Peyer's patch (tissue), 4 donors: ENCODE results near the gene FOXC1. TPM values are rescaled to one million over a fixed set of nuclear protein-coding genes. Genes with fewer than 3 reads are reported as not detected.
A peak's percentile ranks its signal among the peaks of the same experiment; 100 is the strongest.

Experiments used
- DNase-seq, 3 donors: peaks; one replicate each; pipeline ENCODE4 v3.0.0-alpha.2; 2017 to 2019
- H3K27ac ChIP-seq, 4 donors: fragments of 200-600 bp; sonication (generic); one replicate each; pipeline ENCODE4 v1.5.1; 2016 to 2019
- H3K27me3 ChIP-seq, 2 donors: fragments of 200-600 bp; sonication (generic); one replicate each; pipeline ENCODE4 v1.5.1; 2019
- H3K36me3 ChIP-seq, 3 donors: fragments of 200-600 bp; sonication (generic); one replicate each; pipeline ENCODE4 v1.5.1; 2016 to 2019
- H3K4me1 ChIP-seq, 4 donors: fragments of 200-600 bp; sonication (generic); one replicate each; pipeline ENCODE4 v1.5.1; 2016 to 2019
- H3K4me3 ChIP-seq, 4 donors: fragments of 200-600 bp; sonication (generic); 1 replicate in 3 of 4; 2 replicates in 1 of 4; pipeline ENCODE4 v1.5.1; 2016 to 2019; ENCODE audit warnings: mild to moderate bottlenecking in 1 of 4
- H3K9me3 ChIP-seq, 4 donors: fragments of 200-600 bp; sonication (generic); one replicate each; pipeline ENCODE4 v1.5.1; 2016 to 2019; ENCODE audit warnings: mild to moderate bottlenecking in 1 of 4
- CTCF ChIP-seq, 6 experiments: fragments of 450-650 bp in 4 of 6; fragments of 200-600 bp in 2 of 6; sonication (generic) in 1 of 6; IDR thresholded peaks; one replicate each; pipeline ENCODE4 v1.5.1; 2017 to 2019; ENCODE audit warnings: antibody characterized with exemption in 6 of 6, mild to moderate bottlenecking in 3 of 6, moderate library complexity in 1 of 6
- POLR2A ChIP-seq, 2 donors: fragments of 450-650 bp; IDR thresholded peaks; one replicate each; pipeline ENCODE4 v1.5.1; 2017; ENCODE audit warnings: antibody characterized with exemption in 2 of 2, mild to moderate bottlenecking in 2 of 2, moderate library complexity in 2 of 2
- total RNA-seq, 4 donors: library from RNA; depleted of rRNA; stranded (reverse); fragments of >200 nt; gene quantifications; one replicate each; pipeline ENCODE4 v1.1.0, GENCODE V29; 2016

Gene FOXC1
- total RNA-seq, 4 donors from 2014 or later, result 1.6 to 3.3 (median 2.7) TPM; not detected in 1

GRCh38 chr6:1625794-1626435, 16.2 kb downstream of the FOXC1 start:
- DNase-seq, result peak in 1 of 3 donors; percentile 39
- H3K9me3 ChIP-seq, result no peaks in the 10 kb centered on the region
- no peak overlapping the region for H3K27ac ChIP-seq
- peaks cover 0 to 25% (median 0%) of the 10 kb centered on the region in 3 donors for H3K36me3 ChIP-seq
- H3K4me3 ChIP-seq, result no peak overlapping the region
- H3K4me1 ChIP-seq, result peaks cover 0 to 15% (median 0%) of the 10 kb centered on the region in 4 donors
- TF ChIP-seq CTCF (IDR thresholded peaks at IDR 0.05), result no peak
- no peak for TF ChIP-seq POLR2A (IDR thresholded peaks at IDR 0.05)
- H3K27me3 ChIP-seq, result peaks cover 0 to 7% of the 10 kb centered on the region in 2 donors

GRCh38 chr6:1626481-1626880, 16.8 kb downstream of the FOXC1 start:
- TF ChIP-seq POLR2A (IDR thresholded peaks at IDR 0.05) (no peak), CTCF (IDR thresholded peaks at IDR 0.05) (no peak)
- Histone ChIP-seq H3K27ac (no peak overlapping the region), H3K36me3 (peaks cover 0 to 20% (median 0%) of the 10 kb centered on the region in 3 donors), H3K4me1 (peaks cover 0 to 15% (median 0%) of the 10 kb centered on the region in 4 donors), H3K9me3 (no peaks in the 10 kb centered on the region), H3K27me3 (peaks cover 0 to 7% of the 10 kb centered on the region in 2 donors), H3K4me3 (no peak overlapping the region)
- DNase-seq, result no peak

GRCh38 chr6:1627827-1628560, 18.3 kb downstream of the FOXC1 start:
- peaks cover 0 to 8% (median 0%) of the 10 kb centered on the region in 3 donors for H3K36me3 ChIP-seq
- no peak for DNase-seq
- no peak overlapping the region for H3K27ac ChIP-seq
- H3K4me1 ChIP-seq, result peaks cover 0 to 15% (median 0%) of the 10 kb centered on the region in 4 donors
- H3K9me3 ChIP-seq, result no peaks in the 10 kb centered on the region
- no peak overlapping the region for H3K4me3 ChIP-seq
- TF ChIP-seq POLR2A (IDR thresholded peaks at IDR 0.05) (no peak), CTCF (IDR thresholded peaks at IDR 0.05) (no peak)
- H3K27me3 ChIP-seq, result peaks cover 0 to 7% of the 10 kb centered on the region in 2 donors

- no peak for TF ChIP-seq POLR2A (IDR thresholded peaks at IDR 0.05)
- no peak for TF ChIP-seq CTCF (IDR thresholded peaks at IDR 0.05)
Measured at GRCh38 chr6:1629316-1629715, 19.6 kb downstream of the FOXC1 start.

GRCh38 chr6:1630212-1630770, 20.6 kb downstream of the FOXC1 start:
- no peaks in the 10 kb centered on the region for H3K36me3 ChIP-seq
- H3K4me3 ChIP-seq, result no peak overlapping the region
- no peaks in the 10 kb centered on the region for H3K9me3 ChIP-seq
- TF ChIP-seq POLR2A (IDR thresholded peaks at IDR 0.05) (no peak), CTCF (IDR thresholded peaks at IDR 0.05) (no peak)
- peaks cover 0 to 4% (median 0%) of the 10 kb centered on the region in 4 donors for H3K4me1 ChIP-seq
- no peak overlapping the region for H3K27ac ChIP-seq
- H3K27me3 ChIP-seq, result peaks cover 0 to 7% of the 10 kb centered on the region in 2 donors
- DNase-seq, result no peak

More at GRCh38 chr6:1629316-1629715, 19.6 kb downstream of the FOXC1 start:
- no peak overlapping the region for H3K27ac ChIP-seq
- H3K36me3 ChIP-seq, result peaks cover 0 to under 1% (median 0%) of the 10 kb centered on the region in 3 donors
- peak in 1 of 3 donors; percentile 37 for DNase-seq
- no peaks in the 10 kb centered on the region for H3K9me3 ChIP-seq
- H3K27me3 ChIP-seq, result peaks cover 0 to 7% of the 10 kb centered on the region in 2 donors
- no peak overlapping the region for H3K4me3 ChIP-seq
- peaks cover 0 to 14% (median 0%) of the 10 kb centered on the region in 4 donors for H3K4me1 ChIP-seq
